Forelimb muscle (tissue), 1 donor: ENCODE data around the gene CFP. TPM values are rescaled to one million over a fixed set of nuclear protein-coding genes. Genes with fewer than 3 reads are reported as not detected.
"Not testable (repeated sequence)": the region's sequence is repeated elsewhere in the genome, so short reads cannot be mapped to it uniquely, and the experiment has no call there.

Experiments used
- DNase-seq: peaks from one replicate; pipeline ENCODE4 v3.0.0-alpha.2; 2013; ENCODE audit warnings: low read depth
- polyA plus RNA-seq: library from polyadenylated mRNA; unstranded; fragments of 120-200 nt; gene quantifications from one replicate; pipeline ENCODE4 v1.2.1, GENCODE V29; 2013; ENCODE audit not compliant: insufficient read length

Gene CFP
- polyA plus RNA-seq, 1 donor = 3.0 TPM

DNA sequence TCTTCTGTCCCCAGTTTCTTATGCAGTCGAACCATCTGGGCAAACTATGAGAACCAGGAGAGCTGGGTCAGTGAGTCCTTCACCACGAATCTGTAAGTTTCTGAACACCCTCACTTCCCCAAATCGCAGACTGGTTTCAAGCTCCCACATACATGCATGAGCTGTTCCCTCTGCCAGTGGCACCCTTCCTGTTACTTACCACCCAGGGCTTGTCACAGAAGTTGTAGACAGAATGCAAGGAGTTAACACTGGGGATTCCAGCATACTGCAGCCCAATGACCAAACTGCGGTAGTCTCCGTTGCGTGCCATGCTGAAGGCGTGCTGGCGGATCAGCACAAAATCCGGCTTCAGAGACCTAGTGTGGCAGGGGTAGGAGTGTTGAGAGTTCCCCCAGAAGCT lies 24.7 kb downstream of the CFP start:
- no peak for DNase-seq

GRCh38 chrX:47603125-47603524 lies 26.6 kb downstream of the CFP start:
- not testable (repeated sequence) for DNase-seq

DNA sequence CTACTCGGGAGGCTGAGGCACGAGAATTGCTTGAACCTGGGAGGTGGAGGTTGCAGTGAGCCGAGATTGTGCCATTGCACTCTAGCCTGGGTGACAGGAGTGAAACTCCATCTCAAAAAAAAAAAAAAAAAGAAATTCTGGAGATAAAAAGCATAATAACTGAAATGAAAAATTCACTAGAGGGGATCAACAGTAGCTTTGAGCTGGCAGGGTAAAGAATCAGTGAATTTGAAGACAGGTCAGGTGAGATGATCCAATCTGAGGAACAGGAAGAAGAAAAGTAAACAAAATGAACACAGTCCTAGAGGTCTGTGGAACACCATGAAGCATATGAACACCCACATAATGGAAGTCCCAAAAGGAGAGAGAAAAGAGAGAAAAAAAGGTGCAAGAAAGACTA lies 32.5 kb downstream of the CFP start:
- no peak for DNase-seq

DNA sequence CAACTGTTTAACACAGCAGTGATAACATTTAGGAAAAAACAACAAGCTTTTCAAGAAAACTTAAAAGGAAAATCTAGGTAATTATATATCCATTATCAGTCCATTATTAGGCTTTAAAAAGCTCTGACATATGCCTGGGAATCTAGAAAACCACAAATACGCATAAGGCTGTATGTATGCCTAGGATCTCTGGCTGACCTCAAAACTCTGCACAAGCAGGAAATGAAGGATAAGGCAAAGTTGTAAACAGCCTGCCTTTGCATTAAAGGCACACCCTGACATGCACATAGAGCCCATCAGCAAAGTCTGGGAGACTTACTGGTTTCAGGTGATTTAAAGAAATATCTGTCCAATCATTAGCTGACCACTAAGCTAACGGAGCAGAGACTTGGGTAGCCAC lies 33.5 kb downstream of the CFP start:
- DNase-seq = no peak

DNA sequence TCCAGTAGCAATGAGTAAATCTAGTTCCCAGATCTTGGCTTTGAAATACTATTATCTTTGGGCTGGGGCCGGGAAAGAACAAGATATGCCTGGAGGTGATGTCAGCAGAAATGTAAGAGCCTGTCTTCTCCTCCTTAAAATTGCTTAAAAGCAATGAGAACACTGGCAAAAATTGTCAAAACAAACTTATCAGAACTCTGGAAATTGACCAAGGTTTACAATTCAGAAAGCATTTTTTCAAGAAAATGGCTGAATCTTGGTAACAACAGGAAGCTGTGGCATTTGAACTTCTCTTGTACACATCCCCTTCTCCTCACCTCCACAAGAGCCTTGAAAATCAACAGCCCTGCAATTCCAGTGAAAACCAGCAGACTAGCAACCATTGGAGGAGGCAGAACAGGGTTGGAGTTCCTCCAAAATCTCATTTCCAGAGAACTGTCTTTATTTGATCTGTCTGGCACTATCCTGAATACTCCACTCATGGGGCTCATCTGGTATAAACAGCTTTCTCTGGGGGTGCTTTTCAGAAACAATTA lies 33.9 kb downstream of the CFP start:
- no peak for DNase-seq

DNA sequence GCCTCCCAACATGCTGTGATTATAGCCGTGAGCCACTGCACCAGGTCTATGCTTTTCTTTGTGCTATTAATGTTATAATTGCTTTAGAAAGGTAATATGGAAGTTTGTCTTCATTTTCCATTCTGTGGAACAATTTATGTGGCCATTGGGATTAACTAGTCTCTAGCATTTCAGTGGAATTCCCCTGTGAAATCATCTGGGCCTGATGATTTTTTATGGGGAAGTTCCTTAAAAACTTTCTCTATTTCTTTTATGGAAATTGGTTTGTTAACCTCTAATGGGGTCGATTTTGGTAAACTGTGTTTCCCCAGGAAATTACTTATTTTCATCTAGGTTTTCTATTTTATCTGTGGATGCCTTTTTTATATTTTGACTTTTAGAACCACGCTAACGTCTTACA lies 36.2 kb downstream of the CFP start:
- no peak for DNase-seq

- DNase-seq = no peak
These were observed 38.7 kb downstream of the CFP start for GRCh38 chrX:47590984-47591383.

DNA sequence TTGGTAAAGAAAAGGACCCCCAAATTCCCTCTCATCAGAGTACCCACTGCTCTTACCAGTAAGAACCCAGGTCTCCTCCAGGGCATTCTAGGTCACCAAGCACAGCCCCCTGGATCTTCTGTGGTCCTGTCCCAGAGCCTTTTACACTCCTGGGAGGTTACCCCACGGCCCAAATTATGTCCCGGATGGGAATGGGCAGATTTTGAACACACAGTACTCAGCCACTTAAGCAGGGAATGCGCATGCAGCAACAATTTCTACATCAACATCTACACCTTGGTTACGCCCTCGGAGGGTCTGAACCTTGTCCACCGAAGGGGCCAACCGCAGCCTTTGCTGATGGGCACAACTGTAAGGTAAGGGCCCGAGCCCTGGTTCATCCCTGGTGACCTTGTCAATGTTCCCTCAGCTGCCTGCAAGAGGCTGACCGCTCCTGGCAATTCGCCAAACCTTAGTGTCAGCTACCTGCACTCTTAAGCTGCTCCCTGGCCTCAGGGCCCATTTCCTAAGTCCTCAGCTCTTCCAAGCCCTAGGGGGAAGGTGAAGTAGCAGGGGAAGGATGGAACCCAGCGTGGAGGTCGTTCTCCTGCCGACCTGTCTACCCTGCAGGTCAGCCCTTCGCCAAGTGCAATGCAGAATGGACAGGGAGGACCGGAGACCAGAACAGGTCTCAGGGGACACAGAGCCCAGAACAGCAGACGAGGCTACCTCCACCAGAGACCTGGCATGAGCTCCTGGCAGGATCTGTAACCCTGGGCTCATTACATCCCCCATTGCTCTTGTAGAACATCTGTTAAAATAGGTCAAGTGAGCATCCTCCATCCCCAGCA lies 41.6 kb downstream of the CFP start:
- DNase-seq = no peak

- DNase-seq = no peak
These were observed 42.4 kb downstream of the CFP start for GRCh38 chrX:47587091-47587891.

- no peak for DNase-seq
These were observed 43.5 kb downstream of the CFP start for GRCh38 chrX:47586043-47586787.

DNA sequence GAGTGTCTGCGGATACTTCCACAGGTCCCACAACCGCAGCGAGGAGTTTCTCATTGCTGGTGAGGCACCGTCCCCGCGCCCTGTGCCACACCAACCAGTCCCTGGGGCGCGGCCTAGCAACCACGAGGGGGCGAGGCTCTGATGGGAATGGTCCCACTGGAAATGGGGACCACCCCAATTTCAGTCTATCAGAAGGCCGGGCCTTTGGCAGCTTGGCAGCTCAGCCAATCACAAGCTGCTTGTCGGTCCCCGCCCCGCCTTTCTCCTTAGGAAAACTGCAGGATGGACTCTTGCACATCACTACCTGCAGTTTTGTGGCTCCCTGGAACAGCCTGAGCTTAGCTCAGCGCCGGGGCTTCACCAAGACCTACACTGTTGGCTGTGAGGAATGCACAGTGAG lies 44.5 kb downstream of the CFP start:
- DNase-seq = no peak

DNA sequence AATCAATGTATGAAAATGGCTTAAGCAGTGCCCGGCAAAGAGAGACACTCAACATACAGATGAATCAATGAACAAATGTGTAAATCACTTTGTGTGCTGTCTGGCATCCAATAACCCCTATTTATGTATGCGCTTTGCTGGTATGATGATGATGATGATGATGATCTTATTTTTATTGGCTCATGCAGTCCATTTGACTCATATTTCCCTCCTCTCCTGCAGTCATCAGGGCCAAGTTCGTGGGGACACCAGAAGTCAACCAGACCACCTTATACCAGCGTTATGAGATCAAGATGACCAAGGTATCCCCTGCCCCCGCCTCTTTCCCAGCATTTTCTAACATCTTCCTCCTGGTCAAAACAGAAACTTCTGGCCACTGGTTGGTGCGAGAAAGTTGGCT lies 45.0 kb downstream of the CFP start:
- no peak for DNase-seq

- no peak for DNase-seq
These were observed 46.4 kb downstream of the CFP start for GRCh38 chrX:47583240-47583861.

DNA sequence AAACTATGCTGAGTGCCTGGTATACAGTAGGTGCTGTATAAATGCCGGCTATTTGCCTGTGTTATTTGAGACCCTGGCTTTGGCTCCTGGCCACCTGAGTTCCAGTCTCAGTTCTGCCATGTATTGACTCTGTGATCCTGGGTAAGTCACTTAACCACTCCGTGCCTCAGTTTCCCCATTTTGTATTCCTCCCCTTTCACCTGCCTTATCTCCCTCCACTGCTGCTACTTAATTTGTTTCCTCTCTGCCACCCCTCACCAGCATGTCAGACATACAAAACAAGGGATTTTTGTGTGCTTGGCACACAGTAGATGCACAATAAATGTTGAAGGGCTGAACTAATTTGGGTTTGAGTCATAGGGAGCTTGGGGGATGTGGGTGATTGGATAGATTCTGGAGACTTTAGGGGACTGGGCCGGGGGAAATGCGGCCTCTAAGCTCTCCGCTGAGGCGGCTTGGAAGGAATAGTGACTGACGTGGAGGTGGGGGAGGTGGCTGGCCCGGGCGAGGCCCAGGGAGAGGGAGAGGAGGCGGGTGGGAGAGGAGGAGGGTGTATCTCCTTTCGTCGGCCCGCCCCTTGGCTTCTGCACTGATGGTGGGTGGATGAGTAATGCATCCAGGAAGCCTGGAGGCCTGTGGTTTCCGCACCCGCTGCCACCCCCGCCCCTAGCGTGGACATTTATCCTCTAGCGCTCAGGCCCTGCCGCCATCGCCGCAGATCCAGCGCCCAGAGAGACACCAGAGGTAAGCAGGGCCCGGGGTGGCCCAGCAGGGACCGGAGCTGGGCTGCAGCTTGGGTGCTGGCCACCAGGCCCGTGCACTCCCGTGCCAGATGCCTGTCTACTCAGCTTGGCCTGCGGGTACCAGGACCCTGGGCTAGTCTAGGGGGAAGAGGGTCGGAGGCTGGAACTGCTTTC lies 47.7 kb downstream of the CFP start, which contains the start of gene TIMP1:
Gene TIMP1 (plus strand): TSS at position 706 of the 917 bp plus-strand sequence. CDS start 980 bp downstream, outside the sequence.
- DNase-seq = peak; percentile 61

GRCh38 chrX:47579537-47579936 lies 50.2 kb downstream of the CFP start:
- DNase-seq = no peak

GRCh38 chrX:47578692-47579091 lies 51.0 kb downstream of the CFP start:
- DNase-seq = no peak

GRCh38 chrX:47577901-47578300 lies 51.8 kb downstream of the CFP start:
- no peak for DNase-seq

GRCh38 chrX:47577424-47577823 lies 52.3 kb downstream of the CFP start:
- DNase-seq = no peak

- DNase-seq = no peak
These were observed 53.5 kb downstream of the CFP start for GRCh38 chrX:47576021-47576898.
